Endothelial cell of umbilical vein (primary cell): ENCODE results near the gene PLXNA4. TPM values are rescaled to one million over a fixed set of nuclear protein-coding genes. Genes with fewer than 3 reads are reported as not detected.

Experiments
- BruUV-seq: library from RNA; stranded (reverse); fragments of 400-500 nt; replicated peaks from 2 replicates; lab custom pipeline; 2021; lab: Mats Ljungman, UMichigan
- CTCF ChIA-PET: fragments of 300-600, 350-600 bp; sonication (Branson Sonifier 250); formaldehyde crosslinking; loops from one replicate; lab custom pipeline; 2021; ENCODE audit warnings: antibody characterized with exemption, inconsistent platforms; lab: Charles Lee
- POLR2A ChIA-PET: fragments of 300-600, 350-600 bp; sonication (Branson Sonifier 250); formaldehyde crosslinking; loops from one replicate; lab custom pipeline; 2021; ENCODE audit warnings: antibody characterized with exemption, inconsistent platforms; lab: Charles Lee
- DNase-seq: peaks from one replicate; pipeline ENCODE4 v3.0.0-alpha.2; 2011; ENCODE audit warnings: low read depth, low spot score
- FAIRE-seq: peaks from 2 replicates; lab custom pipeline; 2011; peaks lifted over from hg19 to GRCh38; lab: Jason Lieb, UNC
- H2AFZ ChIP-seq: 2 replicates; pipeline ENCODE4 v1.6.0; 2012; ENCODE audit warnings: low read depth, low read length, control low read depth, inconsistent platforms
- H3K27ac ChIP-seq: 2 replicates; pipeline ENCODE4 v1.5.1; 2011; ENCODE audit warnings: low read depth, mild to moderate bottlenecking, control low read depth, low read length, moderate library complexity; ENCODE audit not compliant: insufficient read depth
- H3K27me3 ChIP-seq, 2 experiments: 2 replicates each; pipeline versions ENCODE4 v1.6.0 to v1.6.1; 2011; ENCODE audit warnings: low read length in 2 of 2, mixed read lengths in 1 of 2; ENCODE audit not compliant: control insufficient read depth in 2 of 2, insufficient read depth in 2 of 2
- H3K36me3 ChIP-seq, 2 experiments: 2 replicates in 1 of 2; 3 replicates in 1 of 2; pipeline ENCODE4 v1.5.1; 2011; ENCODE audit warnings: low read length in 2 of 2, mild to moderate bottlenecking in 1 of 2, moderate library complexity in 1 of 2; ENCODE audit not compliant: control insufficient read depth in 2 of 2, insufficient read depth in 2 of 2; ENCODE audit errors: extremely low read depth in 1 of 2
- H3K4me1 ChIP-seq: 3 replicates; pipeline ENCODE4 v1.5.1; 2011; ENCODE audit warnings: mild to moderate bottlenecking, low read length; ENCODE audit not compliant: control insufficient read depth, insufficient read depth; ENCODE audit errors: extremely low read depth
- H3K4me2 ChIP-seq: 2 replicates; pipeline ENCODE4 v1.6.1; 2011; ENCODE audit warnings: low read length, control low read depth, mixed read lengths; ENCODE audit not compliant: insufficient read depth
- H3K4me3 ChIP-seq, 3 experiments: fragments of 200-600 bp in 1 of 3; sonication (generic), shearing (Covaris generic) in 1 of 3; replicated peaks in 1 of 3; 2 replicates each; pipeline ENCODE4 v1.5.1; 2011 to 2016; ENCODE audit warnings: control low read depth in 3 of 3, low read length in 3 of 3, mild to moderate bottlenecking in 2 of 3, inconsistent platforms in 1 of 3, low read depth in 1 of 3, moderate library complexity in 1 of 3; ENCODE audit not compliant: insufficient read depth in 1 of 3
- H3K79me2 ChIP-seq: 2 replicates; pipeline ENCODE4 v1.6.0; 2012; ENCODE audit warnings: low read length, inconsistent platforms; ENCODE audit not compliant: control insufficient read depth, insufficient read depth
- H3K9ac ChIP-seq: replicated peaks from 2 replicates; pipeline ENCODE3; 2011; ENCODE audit warnings: low read length, control low read depth; ENCODE audit not compliant: insufficient read depth; ENCODE audit errors: extremely low read depth
- H3K9me1 ChIP-seq: replicated peaks from 3 replicates; pipeline ENCODE4 v1.6.0; 2011; ENCODE audit warnings: mild to moderate bottlenecking, low read length; ENCODE audit not compliant: control insufficient read depth, insufficient read depth; ENCODE audit errors: extremely low read depth
- H3K9me3 ChIP-seq: replicated peaks from 2 replicates; pipeline ENCODE4 v1.5.1; 2012; ENCODE audit warnings: low read length, inconsistent platforms; ENCODE audit not compliant: control insufficient read depth, insufficient read depth
- H4K20me1 ChIP-seq: replicated peaks from 2 replicates; pipeline ENCODE3; 2011; ENCODE audit warnings: mild to moderate bottlenecking, low read length; ENCODE audit not compliant: control insufficient read depth, insufficient read depth; ENCODE audit errors: extremely low read depth
- CTCF ChIP-seq, 2 donors: IDR thresholded peaks; 1 replicate in 1 of 2; 2 replicates in 1 of 2; pipeline ENCODE4 v1.5.1; 2011; ENCODE audit warnings: low read length in 2 of 2, mild to moderate bottlenecking in 2 of 2, moderate library complexity in 2 of 2, control low read depth in 1 of 2, inconsistent platforms in 1 of 2, low read depth in 1 of 2; ENCODE audit not compliant: insufficient read depth in 1 of 2; ENCODE audit errors: extremely low read depth in 1 of 2
- EZH2 ChIP-seq: IDR thresholded peaks from 2 replicates; pipeline ENCODE4 v1.6.1; 2012; ENCODE audit warnings: borderline replicate concordance, low read depth, mild to moderate bottlenecking, moderate library complexity, low read length, inconsistent platforms; ENCODE audit not compliant: severe bottlenecking
- FOS ChIP-seq: IDR thresholded peaks from 2 replicates; pipeline ENCODE4 v1.6.1; 2011; ENCODE audit warnings: mild to moderate bottlenecking, low read length, moderate library complexity, borderline replicate concordance; ENCODE audit not compliant: insufficient read depth
- GATA2 ChIP-seq: IDR thresholded peaks from 2 replicates; pipeline ENCODE4 v1.7.0; 2011; ENCODE audit warnings: low read depth, mild to moderate bottlenecking, moderate library complexity, mixed read lengths, low read length; ENCODE audit not compliant: insufficient read length, insufficient read depth
- JUN ChIP-seq: IDR thresholded peaks from 2 replicates; pipeline ENCODE4 v1.6.1; 2011; ENCODE audit warnings: borderline replicate concordance, low read depth; ENCODE audit not compliant: insufficient read length, insufficient read depth
- MAX ChIP-seq: IDR thresholded peaks from 2 replicates; pipeline ENCODE4 v1.6.1; 2011; ENCODE audit not compliant: insufficient read depth, insufficient read length
- MYC ChIP-seq: IDR thresholded peaks from one replicate; pipeline ENCODE4 v1.6.1; 2011; ENCODE audit warnings: mild to moderate bottlenecking, low read depth, low read length
- POLR2A ChIP-seq: IDR thresholded peaks from 2 replicates; pipeline ENCODE4 v1.6.1; 2012; ENCODE audit warnings: low read depth, mild to moderate bottlenecking, control low read depth, low read length
- POLR2AphosphoS5 ChIP-seq: IDR thresholded peaks from 2 replicates; pipeline ENCODE4 v1.6.1; 2012; ENCODE audit warnings: low read depth, mild to moderate bottlenecking, control low read depth, low read length, moderate library complexity; ENCODE audit not compliant: insufficient read depth
- dilution Hi-C: fragments of 300-500 bp; cut with MboI; formaldehyde crosslinking; loops from one replicate; pipeline ENCODE4 v1.15.0; 2019; ENCODE audit warnings: low sequenced_read_pairs; ENCODE audit not compliant: extremely low pct_ligation_motif_present
- intact Hi-C: fragments of 100-400 bp; cut with micrococcal nuclease; formaldehyde crosslinking; loops from one replicate; pipeline ENCODE4 v1.10.0; 2022
- polyA plus RNA-seq, 4 experiments: library from polyadenylated mRNA; depleted of rRNA in 3 of 4; stranded (reverse) in 3 of 4; unstranded in 1 of 4; fragments of >200 nt; gene quantifications; 2 replicates each; pipeline versions ENCODE4 v1.2.1 to v1.2.3, GENCODE V29; 2011 to 2012; ENCODE audit warnings: missing spikeins in 1 of 4
- total RNA-seq: library from RNA; stranded (reverse); gene quantifications from 2 replicates; pipeline ENCODE4 v1.2.3, GENCODE V29; 2021

The PLXNA4 gene
- total and polyA plus RNA-seq, 2 donors (not counting 3 experiments of a cell fraction or from before 2014, with no cell fraction given), result 12.1 to 20.4 TPM

GRCh38 chr7:132399367-132399766 is 176.9 kb downstream of the PLXNA4 start:
- no peak overlapping the region for H3K9ac ChIP-seq
- H3K9me1 ChIP-seq, result no peaks in the 10 kb centered on the region
- H3K9me3 ChIP-seq, result no peaks in the 10 kb centered on the region
- no peak overlapping the region for H3K27ac ChIP-seq
- H3K27me3 ChIP-seq, result no peaks in the 10 kb centered on the region
- dilution Hi-C loops, result no loop called here
- TF ChIP-seq JUN, result no peak
- no peak for TF ChIP-seq MAX
- TF ChIP-seq MYC, result no peak
- no peak for TF ChIP-seq FOS
- no peak for TF ChIP-seq CTCF (IDR thresholded peaks at IDR 0.05; ENCODE audit: extremely low read depth in 1 of 2, insufficient read depth in 1 of 2, low read depth in 1 of 2, low read length in 2 of 2)
- TF ChIP-seq POLR2AphosphoS5, result no peak
- no peak for TF ChIP-seq EZH2
- no peak for TF ChIP-seq GATA2
- no peak for TF ChIP-seq POLR2A
- FAIRE-seq (no peak), DNase-seq (no peak)
- H3K79me2 ChIP-seq, result no peaks in the 10 kb centered on the region
- H4K20me1 ChIP-seq, result no peaks in the 10 kb centered on the region
- no peaks in the 10 kb centered on the region for H3K4me1 ChIP-seq
- H3K4me2 ChIP-seq, result no peak overlapping the region
- H2AFZ ChIP-seq, result no peak overlapping the region
- ChIA-PET POLR2A (no interaction called here), CTCF (no interaction called here)
- intact Hi-C loops, result no loop called here
- H3K4me3 ChIP-seq, result no peak overlapping the region
- H3K36me3 ChIP-seq, result no peaks in the 10 kb centered on the region
- no TSS peak for BruUV-seq
